RWPE1 (cell line): ENCODE measurements around the gene TUBG1.

Source experiments
- CTCF ChIA-PET: fragments of 350-600 bp; sonication (Branson Sonifier 250); formaldehyde crosslinking; extraction: SDS; loops from one replicate; lab custom pipeline; 2021; lab: Yijun Ruan, JAX
- POLR2A ChIA-PET: fragments of 400-600 bp; formaldehyde crosslinking; extraction: SDS; loops from one replicate; lab custom pipeline; 2020; ENCODE audit warnings: antibody characterized with exemption; ENCODE audit not compliant: low non-redundant PET; lab: Yijun Ruan, JAX
- DNase-seq: peaks from one replicate; pipeline ENCODE4 v3.0.0; 2012; ENCODE audit warnings: low spot score
- H3K27ac ChIP-seq: fragments of 450-650 bp; 2 replicates; pipeline ENCODE4 v1.5.1; 2017
- CTCF ChIP-seq: fragments of 450-650 bp; conservative IDR thresholded peaks from 2 replicates; pipeline ENCODE4 v1.5.1; 2017; ENCODE audit warnings: low read depth, mild to moderate bottlenecking

TUBG1 gene

GRCh38 chr17:42609182-42609813 lies at the start of gene TUBG1, which contains the start of gene RETREG3:
Gene TUBG1, plus strand, starts transcription at chr17:42609683. Its CDS starts 55 bp downstream, at chr17:42609738.
Gene RETREG3, minus strand, starts transcription at chr17:42609374. Its CDS starts 50 bp downstream, at chr17:42609324.
- ChIA-PET CTCF (interaction anchor here (0.8 to 2.4 kb wide), 6 partner anchors 9 to 113 kb away, joined by 3 to 16 read pairs (median 6); no protein-coding TSS in a partner anchor), POLR2A (interaction anchor here (0.6 to 2.3 kb wide), 5 partner anchors 9 to 84 kb away, joined by 3 to 9 read pairs (median 3); partner anchors contain the start of gene PSMC3IP)
- no peak; the same call in 1 of the 2 replicates for TF ChIP-seq CTCF
- DNase-seq, result peak; percentile 99
- peak within 1 kb of the TSS; percentile 93 for H3K27ac ChIP-seq

- ChIA-PET POLR2A (no interaction called here), CTCF (no interaction called here)
- H3K27ac ChIP-seq, result peak overlapping the region; percentile 65
- TF ChIP-seq CTCF, result no peak
- DNase-seq, result no peak
These were observed 49.2 kb upstream of the TUBG1 start for GRCh38 chr17:42560246-42560645.

GRCh38 chr17:42561897-42562387 lies 47.5 kb upstream of the TUBG1 start, which contains the start of gene COASY:
Gene COASY, plus strand, starts transcription at chr17:42562148. Its CDS starts 475 bp downstream, at chr17:42562623.
- ChIA-PET POLR2A (no interaction called here), CTCF (no interaction called here)
- H3K27ac ChIP-seq, result peak within 1 kb of the TSS; percentile 89
- TF ChIP-seq CTCF, result no peak
- DNase-seq, result peak; percentile 98

GRCh38 chr17:42562388-42563142 lies 46.9 kb upstream of the TUBG1 start:
- DNase-seq, result no peak
- POLR2A ChIA-PET, result no interaction called here
- TF ChIP-seq CTCF, result no peak
- CTCF ChIA-PET, result no interaction called here
- peak overlapping the region; percentile 89 for H3K27ac ChIP-seq

- no peak for TF ChIP-seq CTCF
These were observed 46.4 kb upstream of the TUBG1 start for GRCh38 chr17:42563143-42563509.

GRCh38 chr17:42563543-42563942 lies 45.9 kb upstream of the TUBG1 start:
- no peak for DNase-seq
- TF ChIP-seq CTCF, result no peak
- POLR2A ChIA-PET, result interaction anchor here (0.7 kb wide), 1 partner anchor 114 kb away, joined by 4 read pairs; no protein-coding TSS in a partner anchor
- CTCF ChIA-PET, result no interaction called here
- H3K27ac ChIP-seq, result peak overlapping the region; percentile 89

More at GRCh38 chr17:42563143-42563509, 46.4 kb upstream of the TUBG1 start:
- ChIA-PET POLR2A (interaction anchor here (0.7 kb wide), 1 partner anchor 114 kb away, joined by 4 read pairs; no protein-coding TSS in a partner anchor), CTCF (no interaction called here)
- peak overlapping the region; percentile 89 for H3K27ac ChIP-seq
- no peak for DNase-seq
